ENCODE measurements around the gene PAIP2B. TPM values are rescaled to one million over a fixed set of nuclear protein-coding genes. Genes with fewer than 3 reads are reported as not detected.

PAIP2B gene
- total and polyA plus RNA-seq, 9 of the 15 experiments (the other 6 are each of a cell fraction or from before 2014, with no cell fraction given): 0.18 to 0.38 (median 0.25) TPM

- ATAC-seq (no peak), FAIRE-seq (peak; percentile 26), DNase-seq (ENCODE audit: extremely low read depth in 1 of 4, low spot score in 3 of 4) (no peak)
- H3K4me1 ChIP-seq (replicated peaks in 1 of 2; ENCODE audit: control insufficient read depth in 2 of 2, insufficient read depth in 2 of 2, low read length in 2 of 2): no peaks in the 10 kb centered on the region
- peaks cover 0 to 5% of the 10 kb centered on the region in 2 experiments; a peak in 2 of 5 replicates for H3K27me3 ChIP-seq (ENCODE audit: control insufficient read depth in 2 of 2, insufficient read depth in 2 of 2, low read length in 2 of 2)
- H3K4me2 ChIP-seq (ENCODE audit: insufficient read depth, low read length): no peak overlapping the region
- H3K4me3 ChIP-seq: no peak overlapping the region
- no peak overlapping the region for H3K27ac ChIP-seq (ENCODE audit: extremely low read depth, low read depth, low read length)
- intact Hi-C loops (cut with micrococcal nuclease) (no loop called here), in situ Hi-C loops (cut with MboI) (no loop called here)
- H3K9me1 ChIP-seq (ENCODE audit: control insufficient read depth, insufficient read depth, low read length): no peaks in the 10 kb centered on the region
- no TSS peak for BruUV-seq (replicated peaks)
- POLR2A ChIA-PET: no interaction called here
- no peak for TF ChIP-seq DACH1 (IDR thresholded peaks at IDR 0.05; ENCODE audit: partially characterized antibody)
- TF ChIP-seq HNRNPUL1 (IDR thresholded peaks at IDR 0.05; ENCODE audit: low read length): no peak
- TF ChIP-seq POLR2AphosphoS5 (IDR thresholded peaks at IDR 0.05; ENCODE audit: control insufficient read depth, insufficient read depth, low read depth, low read length): no peak
- TF ChIP-seq, protein P1, sequence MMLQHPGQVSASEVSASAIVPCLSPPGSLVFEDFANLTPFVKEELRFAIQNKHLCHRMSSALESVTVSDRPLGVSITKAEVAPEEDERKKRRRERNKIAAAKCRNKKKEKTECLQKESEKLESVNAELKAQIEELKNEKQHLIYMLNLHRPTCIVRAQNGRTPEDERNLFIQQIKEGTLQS (IDR thresholded peaks at IDR 0.05): peak; percentile 48
- TF ChIP-seq, protein P1 (CRISPR knock-in tag; conservative IDR thresholded peaks at IDR 0.05): no peak
- TF ChIP-seq NFYB (IDR thresholded peaks at IDR 0.05; ENCODE audit: extremely low read depth, insufficient read length): no peak
- TF ChIP-seq, protein P2, sequence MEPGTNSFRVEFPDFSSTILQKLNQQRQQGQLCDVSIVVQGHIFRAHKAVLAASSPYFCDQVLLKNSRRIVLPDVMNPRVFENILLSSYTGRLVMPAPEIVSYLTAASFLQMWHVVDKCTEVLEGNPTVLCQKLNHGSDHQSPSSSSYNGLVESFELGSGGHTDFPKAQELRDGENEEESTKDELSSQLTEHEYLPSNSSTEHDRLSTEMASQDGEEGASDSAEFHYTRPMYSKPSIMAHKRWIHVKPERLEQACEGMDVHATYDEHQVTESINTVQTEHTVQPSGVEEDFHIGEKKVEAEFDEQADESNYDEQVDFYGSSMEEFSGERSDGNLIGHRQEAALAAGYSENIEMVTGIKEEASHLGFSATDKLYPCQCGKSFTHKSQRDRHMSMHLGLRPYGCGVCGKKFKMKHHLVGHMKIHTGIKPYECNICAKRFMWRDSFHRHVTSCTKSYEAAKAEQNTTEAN (CRISPR knock-in tag; IDR thresholded peaks at IDR 0.05): no peak
- H3K79me2 ChIP-seq (ENCODE audit: control insufficient read depth, insufficient read depth, low read length): no peaks in the 10 kb centered on the region
- WGBS (ENCODE audit: insufficient coverage, low coverage, missing lambda C conversion rate): 0% methylated on average over 3 of the region's 3 CpGs
- CTCF ChIA-PET (ENCODE audit: low intra/inter-chr PET ratio): no interaction called here
- H2AFZ ChIP-seq (ENCODE audit: low read depth, low read length): no peak overlapping the region
- no peaks in the 10 kb centered on the region for H3K36me3 ChIP-seq (ENCODE audit: control insufficient read depth, insufficient read depth, low read length)
- H3K9ac ChIP-seq (ENCODE audit: insufficient read depth in 1 of 2, low read depth in 2 of 2, low read length in 2 of 2): no peak overlapping the region
- no peaks in the 10 kb centered on the region for H3K9me3 ChIP-seq (replicated peaks; ENCODE audit: control insufficient read depth, insufficient read depth, low read depth, low read length)
- no peaks in the 10 kb centered on the region for H4K20me1 ChIP-seq (replicated peaks; ENCODE audit: control insufficient read depth, insufficient read depth, low read length)
Observed at GRCh38 chr2:71252862-71253261, 26.0 kb upstream of the PAIP2B start.

Measured in K562 (cell line).